Caco-2 (cell line): ENCODE data around the gene GNAO1. TPM values are rescaled to one million over a fixed set of nuclear protein-coding genes. Genes with fewer than 3 reads are reported as not detected.

Experiments used
- BruUV-seq: library from RNA; stranded (reverse); fragments of 400-500 nt; replicated peaks from 2 replicates; lab custom pipeline; 2021; lab: Mats Ljungman, UMichigan
- CTCF ChIA-PET: fragments of 300-600 bp; sonication (Branson Sonifier 250); formaldehyde crosslinking; loops from one replicate; lab custom pipeline; 2022; ENCODE audit warnings: antibody characterized with exemption; lab: Charles Lee
- POLR2A ChIA-PET: fragments of 300-600 bp; sonication (Branson Sonifier 250); formaldehyde crosslinking; loops from one replicate; lab custom pipeline; 2022; ENCODE audit warnings: antibody characterized with exemption; lab: Charles Lee
- DNase-seq, 2 experiments: peaks; one replicate each; pipeline versions ENCODE4 v3.0.0 to v3.0.0-alpha.2; 2020 to 2022
- H3K27me3 ChIP-seq: replicated peaks from 2 replicates; pipeline ENCODE4 v1.6.0; 2011; ENCODE audit warnings: low read length; ENCODE audit not compliant: control insufficient read depth, insufficient read depth
- H3K36me3 ChIP-seq: 2 replicates; pipeline ENCODE4 v1.5.1; 2011; ENCODE audit warnings: low read length; ENCODE audit not compliant: control insufficient read depth, insufficient read depth
- H3K4me1 ChIP-seq: fragments of 250-450 bp; sonication (Bioruptor Pico); 2 replicates; pipeline ENCODE4 v1.5.1; 2020; ENCODE audit warnings: mild to moderate bottlenecking
- H3K4me3 ChIP-seq: 2 replicates; pipeline ENCODE4 v1.5.1; 2011; ENCODE audit warnings: low read depth, mild to moderate bottlenecking, control low read depth, low read length
- H3K9me3 ChIP-seq: fragments of 250-450 bp; sonication (Bioruptor Pico); 2 replicates; pipeline ENCODE4 v1.5.1; 2020; ENCODE audit warnings: mild to moderate bottlenecking, moderate library complexity
- H3K27ac Mint-ChIP-seq: one replicate; pipeline ENCODE4 v1.8.0; 2022; ENCODE audit warnings: mixed read lengths; ENCODE audit not compliant: unreplicated experiment
- H3K27me3 Mint-ChIP-seq: one replicate; pipeline ENCODE4 v1.8.0; 2022; ENCODE audit warnings: mixed read lengths; ENCODE audit not compliant: insufficient read depth, unreplicated experiment
- H3K36me3 Mint-ChIP-seq: one replicate; pipeline ENCODE4 v1.8.0; 2022; ENCODE audit warnings: mild to moderate bottlenecking, mixed read lengths; ENCODE audit not compliant: insufficient read depth, unreplicated experiment
- H3K4me1 Mint-ChIP-seq: one replicate; pipeline ENCODE4 v1.8.0; 2022; ENCODE audit warnings: low read depth, mixed read lengths; ENCODE audit not compliant: unreplicated experiment
- H3K4me3 Mint-ChIP-seq: one replicate; pipeline ENCODE4 v1.8.0; 2022; ENCODE audit warnings: mild to moderate bottlenecking, moderate library complexity, mixed read lengths; ENCODE audit not compliant: unreplicated experiment
- H3K9me3 Mint-ChIP-seq: one replicate; pipeline ENCODE4 v1.8.0; 2022; ENCODE audit warnings: mixed read lengths; ENCODE audit not compliant: unreplicated experiment
- CTCF ChIP-seq, 2 experiments: fragments of 200-600 bp in 1 of 2; IDR thresholded peaks; 1 replicate in 1 of 2; 2 replicates in 1 of 2; pipeline versions ENCODE4 v1.5.1 to v1.8.0; 2011 to 2022; ENCODE audit warnings: antibody characterized with exemption in 1 of 2, control low read depth in 1 of 2, inconsistent platforms in 1 of 2, low read depth in 1 of 2, low read length in 1 of 2, mild to moderate bottlenecking in 1 of 2, moderate library complexity in 1 of 2; ENCODE audit not compliant: insufficient read depth in 1 of 2, severe bottlenecking in 1 of 2, unreplicated experiment in 1 of 2
- intact Hi-C: fragments of 100-400 bp; cut with micrococcal nuclease; formaldehyde crosslinking; loops from one replicate; pipeline ENCODE4 v1.10.0; 2022; ENCODE audit not compliant: unreplicated experiment
- total RNA-seq: library from RNA; stranded (reverse); gene quantifications from 2 replicates; pipeline ENCODE4 v1.2.3, GENCODE V29; 2022

Gene GNAO1
- total RNA-seq, 1 experiment from 2014 or later = 3.2 TPM

GRCh38 chr16:56368545-56368944, 177.3 kb downstream of the GNAO1 start:
- Mint-ChIP-seq H3K36me3 (peaks cover 16% of the 10 kb centered on the region), H3K27me3 (no peaks in the 10 kb centered on the region), H3K4me1 (no peaks in the 10 kb centered on the region), H3K9me3 (no peaks in the 10 kb centered on the region), H3K27ac (no peak overlapping the region), H3K4me3 (no peak overlapping the region)
- no peak for DNase-seq
- BruUV-seq = no TSS peak
- no peaks in the 10 kb centered on the region for H3K9me3 ChIP-seq
- H3K4me3 ChIP-seq = no peak overlapping the region
- H3K4me1 ChIP-seq = no peaks in the 10 kb centered on the region
- no peaks in the 10 kb centered on the region; the same call in none of the 2 replicates for H3K36me3 ChIP-seq
- POLR2A ChIA-PET = no interaction called here
- CTCF ChIA-PET = no interaction called here
- H3K27me3 ChIP-seq = no peaks in the 10 kb centered on the region
- intact Hi-C loops = no loop called here
- TF ChIP-seq CTCF (IDR thresholded peaks at IDR 0.05; ENCODE audit: insufficient read depth in 1 of 2, low read depth in 1 of 2, low read length in 1 of 2, severe bottlenecking in 1 of 2, unreplicated experiment in 1 of 2) = no peak

- intact Hi-C loops = no loop called here
- DNase-seq = no peak
- no TSS peak for BruUV-seq
- H3K27me3 Mint-ChIP-seq = no peaks in the 10 kb centered on the region
- Histone ChIP-seq H3K27me3 (no peaks in the 10 kb centered on the region), H3K4me3 (no peak overlapping the region), H3K9me3 (no peaks in the 10 kb centered on the region), H3K4me1 (no peaks in the 10 kb centered on the region), H3K36me3 (no peaks in the 10 kb centered on the region; the same call in none of the 2 replicates)
- H3K4me3 Mint-ChIP-seq = no peak overlapping the region
- CTCF ChIA-PET = no interaction called here
- H3K27ac Mint-ChIP-seq = no peak overlapping the region
- H3K9me3 Mint-ChIP-seq = no peaks in the 10 kb centered on the region
- no peak for TF ChIP-seq CTCF (IDR thresholded peaks at IDR 0.05; ENCODE audit: insufficient read depth in 1 of 2, low read depth in 1 of 2, low read length in 1 of 2, severe bottlenecking in 1 of 2, unreplicated experiment in 1 of 2)
- H3K36me3 Mint-ChIP-seq = peaks cover 22% of the 10 kb centered on the region
- POLR2A ChIA-PET = no interaction called here
- H3K4me1 Mint-ChIP-seq = no peaks in the 10 kb centered on the region
Observed at GRCh38 chr16:56369202-56369601, 177.9 kb downstream of the GNAO1 start.

- Histone ChIP-seq H3K36me3 (no peaks in the 10 kb centered on the region; the same call in none of the 2 replicates), H3K4me1 (no peaks in the 10 kb centered on the region), H3K27me3 (no peaks in the 10 kb centered on the region), H3K4me3 (no peak overlapping the region), H3K9me3 (no peaks in the 10 kb centered on the region)
- BruUV-seq = no TSS peak
- POLR2A ChIA-PET = no interaction called here
- Mint-ChIP-seq H3K36me3 (peaks cover 22% of the 10 kb centered on the region), H3K4me1 (no peaks in the 10 kb centered on the region), H3K9me3 (no peaks in the 10 kb centered on the region), H3K4me3 (no peak overlapping the region), H3K27me3 (no peaks in the 10 kb centered on the region), H3K27ac (no peak overlapping the region)
- no peak for DNase-seq
- intact Hi-C loops = no loop called here
- TF ChIP-seq CTCF (IDR thresholded peaks at IDR 0.05; ENCODE audit: insufficient read depth in 1 of 2, low read depth in 1 of 2, low read length in 1 of 2, severe bottlenecking in 1 of 2, unreplicated experiment in 1 of 2) = no peak
- CTCF ChIA-PET = no interaction called here
Observed at GRCh38 chr16:56370185-56370874, 179.0 kb downstream of the GNAO1 start.
